OCI-LY7 (cell line): ENCODE results near the gene ADAMTS13.

Source experiments
- EZH2phosphoT487 ChIP-seq: fragments of 200-600 bp; sonication (generic); IDR thresholded peaks from 2 replicates; pipeline ENCODE4 v1.6.1; 2018; ENCODE audit warnings: low read depth, borderline replicate concordance, mild to moderate bottlenecking, mixed run types, antibody characterized with exemption, low read length, moderate library complexity, mixed read lengths
- TF ChIP-seq, protein P1 (sequence below): fragments of 200-600 bp; sonication (generic); conservative IDR thresholded peaks from 2 replicates; pipeline ENCODE4 v1.5.1; 2014; ENCODE audit warnings: mild to moderate bottlenecking, antibody characterized with exemption, low read length, moderate library complexity, mixed read lengths

GRCh38 chr9:133492061-133493021 is 70.2 kb downstream of the ADAMTS13 start:
- TF ChIP-seq, protein P1, sequence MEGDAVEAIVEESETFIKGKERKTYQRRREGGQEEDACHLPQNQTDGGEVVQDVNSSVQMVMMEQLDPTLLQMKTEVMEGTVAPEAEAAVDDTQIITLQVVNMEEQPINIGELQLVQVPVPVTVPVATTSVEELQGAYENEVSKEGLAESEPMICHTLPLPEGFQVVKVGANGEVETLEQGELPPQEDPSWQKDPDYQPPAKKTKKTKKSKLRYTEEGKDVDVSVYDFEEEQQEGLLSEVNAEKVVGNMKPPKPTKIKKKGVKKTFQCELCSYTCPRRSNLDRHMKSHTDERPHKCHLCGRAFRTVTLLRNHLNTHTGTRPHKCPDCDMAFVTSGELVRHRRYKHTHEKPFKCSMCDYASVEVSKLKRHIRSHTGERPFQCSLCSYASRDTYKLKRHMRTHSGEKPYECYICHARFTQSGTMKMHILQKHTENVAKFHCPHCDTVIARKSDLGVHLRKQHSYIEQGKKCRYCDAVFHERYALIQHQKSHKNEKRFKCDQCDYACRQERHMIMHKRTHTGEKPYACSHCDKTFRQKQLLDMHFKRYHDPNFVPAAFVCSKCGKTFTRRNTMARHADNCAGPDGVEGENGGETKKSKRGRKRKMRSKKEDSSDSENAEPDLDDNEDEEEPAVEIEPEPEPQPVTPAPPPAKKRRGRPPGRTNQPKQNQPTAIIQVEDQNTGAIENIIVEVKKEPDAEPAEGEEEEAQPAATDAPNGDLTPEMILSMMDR = no peak
- no peak for TF ChIP-seq EZH2phosphoT487
